ENCODE results near the gene LIMK2.

LIMK2 gene

GRCh38 chr22:31275576-31275975 is 63.5 kb downstream of the LIMK2 start:
- no peak for DNase-seq

DNA sequence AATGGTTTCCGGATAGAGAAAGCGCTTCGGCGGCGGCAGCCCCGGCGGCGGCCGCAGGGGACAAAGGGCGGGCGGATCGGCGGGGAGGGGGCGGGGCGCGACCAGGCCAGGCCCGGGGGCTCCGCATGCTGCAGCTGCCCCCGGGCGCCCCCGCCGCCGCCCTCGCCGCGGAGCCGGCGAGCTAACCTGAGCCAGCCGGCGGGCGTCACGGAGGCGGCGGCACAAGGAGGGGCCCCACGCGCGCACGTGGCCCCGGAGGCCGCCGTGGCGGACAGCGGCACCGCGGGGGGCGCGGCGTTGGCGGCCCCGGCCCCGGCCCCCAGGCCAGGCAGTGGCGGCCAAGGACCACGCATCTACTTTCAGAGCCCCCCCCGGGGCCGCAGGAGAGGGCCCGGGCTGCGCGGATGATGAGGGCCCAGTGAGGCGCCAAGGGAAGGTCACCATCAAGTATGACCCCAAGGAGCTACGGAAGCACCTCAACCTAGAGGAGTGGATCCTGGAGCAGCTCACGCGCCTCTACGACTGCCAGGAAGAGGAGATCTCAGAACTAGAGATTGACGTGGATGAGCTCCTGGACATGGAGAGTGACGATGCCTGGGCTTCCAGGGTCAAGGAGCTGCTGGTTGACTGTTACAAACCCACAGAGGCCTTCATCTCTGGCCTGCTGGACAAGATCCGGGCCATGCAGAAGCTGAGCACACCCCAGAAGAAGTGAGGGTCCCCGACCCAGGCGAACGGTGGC is 64.5 kb downstream of the LIMK2 start:
- no peak for DNase-seq

GRCh38 chr22:31277741-31278140 is 65.6 kb downstream of the LIMK2 start:
- no peak for DNase-seq

GRCh38 chr22:31278151-31278621 is 66.1 kb downstream of the LIMK2 start:
- DNase-seq = no peak

GRCh38 chr22:31278626-31279326 is 66.7 kb downstream of the LIMK2 start:
- DNase-seq = no peak

DNA sequence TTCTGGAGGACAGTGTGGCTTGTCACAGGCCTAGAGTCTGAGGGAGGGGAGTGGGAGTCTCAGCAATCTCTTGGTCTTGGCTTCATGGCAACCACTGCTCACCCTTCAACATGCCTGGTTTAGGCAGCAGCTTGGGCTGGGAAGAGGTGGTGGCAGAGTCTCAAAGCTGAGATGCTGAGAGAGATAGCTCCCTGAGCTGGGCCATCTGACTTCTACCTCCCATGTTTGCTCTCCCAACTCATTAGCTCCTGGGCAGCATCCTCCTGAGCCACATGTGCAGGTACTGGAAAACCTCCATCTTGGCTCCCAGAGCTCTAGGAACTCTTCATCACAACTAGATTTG is 67.2 kb downstream of the LIMK2 start:
- no peak for DNase-seq

GRCh38 chr22:31279821-31280505 is 67.9 kb downstream of the LIMK2 start:
- no peak for DNase-seq

DNA sequence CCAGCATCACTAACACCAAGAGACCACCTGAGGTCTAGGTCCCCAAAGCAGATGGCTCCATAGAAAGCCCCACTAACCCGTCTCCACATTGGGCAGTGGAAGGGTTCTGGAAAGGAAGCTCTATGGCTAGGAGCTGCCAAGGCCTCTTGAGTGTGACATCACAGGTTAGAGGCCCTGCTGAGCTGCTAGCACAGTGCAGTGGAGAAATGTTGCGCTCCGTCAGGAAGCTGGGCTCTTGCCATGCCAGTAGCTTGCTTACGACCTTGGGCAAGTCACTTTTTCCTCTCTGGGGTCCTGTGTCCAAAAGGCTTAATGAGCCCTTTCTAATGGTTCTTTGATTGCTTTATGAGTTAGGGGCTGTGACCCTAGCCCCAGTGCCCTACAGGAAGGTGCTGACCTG is 69.6 kb downstream of the LIMK2 start:
- no peak for DNase-seq

- no peak for DNase-seq
Measured at GRCh38 chr22:31282748-31283468, 70.8 kb downstream of the LIMK2 start.

GRCh38 chr22:31284281-31285155 is 72.4 kb downstream of the LIMK2 start:
- DNase-seq = no peak

- peak; percentile 43 for DNase-seq
Measured at GRCh38 chr22:31286360-31287255, 74.5 kb downstream of the LIMK2 start.

DNA sequence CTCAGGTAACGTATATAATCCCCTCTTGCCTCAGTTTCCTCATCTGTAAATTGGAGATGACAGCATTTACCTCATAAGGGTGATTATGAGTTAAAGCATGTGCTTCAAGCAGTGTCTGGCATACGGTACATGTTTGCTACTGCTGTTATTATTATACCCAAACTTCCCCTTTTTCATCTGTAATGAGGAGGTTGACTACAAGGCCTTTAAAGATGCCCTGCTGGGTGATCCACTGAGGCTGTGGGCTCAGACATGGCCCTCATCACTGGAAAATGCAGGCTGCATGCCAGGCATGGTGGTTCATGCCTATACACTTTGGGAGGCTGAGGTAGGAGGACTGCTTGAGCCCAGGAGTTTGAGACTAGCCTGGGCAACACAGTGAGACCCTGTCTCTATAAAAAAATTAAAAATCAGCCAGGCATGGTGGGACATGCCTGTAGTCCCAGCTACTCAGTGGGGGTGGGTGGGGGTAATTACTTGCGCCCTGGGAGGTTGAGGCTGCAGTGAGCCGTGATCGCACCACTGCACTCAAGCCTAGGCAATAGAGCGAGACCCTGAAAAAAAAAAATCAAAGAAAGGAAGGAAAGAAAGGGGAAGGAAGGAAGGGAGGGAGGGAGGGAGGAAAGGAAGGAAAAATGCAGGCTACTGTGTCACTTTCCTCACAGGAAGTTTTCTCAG is 75.9 kb downstream of the LIMK2 start:
- DNase-seq = peak; percentile 47

- DNase-seq = peak; percentile 49
Measured at GRCh38 chr22:31288496-31289240, 76.6 kb downstream of the LIMK2 start.

DNA sequence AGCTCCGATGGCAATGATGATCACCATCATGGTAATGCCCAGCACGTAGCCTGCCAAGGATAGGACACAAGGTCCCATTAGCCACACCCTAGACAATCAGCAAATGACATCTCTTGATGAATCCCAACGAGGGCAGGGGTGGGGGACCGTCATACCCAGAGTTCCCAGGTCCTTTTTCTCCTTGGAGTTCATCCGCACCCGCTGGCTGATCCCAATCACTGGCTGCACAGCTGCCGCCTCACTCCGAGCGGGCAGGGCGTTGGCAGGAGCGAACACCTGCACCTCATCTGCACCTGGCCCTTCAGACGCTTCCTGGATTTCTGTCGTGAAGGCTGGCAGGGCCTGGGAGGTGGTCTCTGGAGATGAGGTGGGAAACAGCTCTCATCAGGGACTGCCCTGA is 77.2 kb downstream of the LIMK2 start:
- DNase-seq = no peak

- peak; percentile 78 for DNase-seq
Measured at GRCh38 chr22:31290494-31291471, 78.7 kb downstream of the LIMK2 start.

DNA sequence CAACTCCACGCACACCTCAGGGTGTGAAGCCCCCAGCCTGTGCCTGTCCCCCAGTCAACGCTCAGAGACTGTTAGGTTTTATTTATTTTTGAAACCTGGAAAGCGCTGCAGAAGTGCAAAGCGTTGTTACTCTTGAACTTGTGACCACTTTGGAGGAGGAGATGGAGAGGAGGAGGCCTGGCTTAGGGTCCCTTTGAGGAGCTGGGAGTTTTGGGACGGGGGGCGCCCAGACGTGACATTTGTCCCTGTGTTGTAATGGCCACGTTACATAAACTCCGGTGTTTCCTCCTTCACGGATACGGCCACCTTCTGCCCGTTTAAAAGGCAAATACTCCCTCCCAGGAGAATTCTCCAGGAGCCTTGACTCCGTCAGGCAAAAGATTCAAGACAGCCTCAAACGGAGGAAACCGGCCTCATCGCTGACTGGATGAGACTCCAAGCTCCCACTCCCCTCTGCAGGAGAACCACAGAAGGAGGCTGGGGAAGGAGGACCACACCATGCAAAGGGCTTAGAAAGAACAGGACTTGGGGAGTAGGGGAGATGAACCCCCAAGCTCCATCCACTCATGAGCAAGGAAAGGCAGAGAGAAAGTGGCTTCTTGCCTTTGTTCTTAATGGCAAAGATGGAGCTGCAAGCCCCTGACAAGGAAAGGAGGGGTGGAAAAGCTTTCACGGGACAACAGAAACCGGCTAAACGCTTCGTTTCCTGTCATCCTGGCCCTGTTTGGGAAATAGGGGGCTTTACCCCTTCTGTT is 79.6 kb downstream of the LIMK2 start:
- DNase-seq = no peak

- peak; percentile 71 for DNase-seq
Measured at GRCh38 chr22:31292236-31292989, 80.3 kb downstream of the LIMK2 start, which contains the start of gene PIK3IP1. Gene PIK3IP1, minus strand, starts transcription at chr22:31292488. Its CDS starts 144 bp downstream, at chr22:31292344.

Data from MV-4-11 (cell line).